KMS-11 (cell line): ENCODE data around the gene SLC25A48.

Experiments
- H2AFZ ChIP-seq: fragments of 200-600 bp; sonication (generic); 2 replicates; pipeline ENCODE4 v1.6.1; 2016; ENCODE audit warnings: antibody characterized with exemption, mixed run types, low read depth
- H3K27ac ChIP-seq: fragments of 200-600 bp; sonication (generic); 2 replicates; pipeline ENCODE4 v1.6.1; 2016; ENCODE audit warnings: mild to moderate bottlenecking, mixed run types
- H3K27me3 ChIP-seq: fragments of 200-600 bp; sonication (generic); 2 replicates; pipeline ENCODE4 v1.6.1; 2017; ENCODE audit warnings: mild to moderate bottlenecking, low read depth, mixed run types, moderate library complexity; ENCODE audit not compliant: insufficient read depth
- H3K36me3 ChIP-seq: fragments of 200-600 bp; sonication (generic); 2 replicates; pipeline ENCODE4 v1.6.1; 2017; ENCODE audit warnings: mild to moderate bottlenecking, mixed run types; ENCODE audit not compliant: insufficient read depth
- H3K4me1 ChIP-seq: fragments of 200-600 bp; sonication (generic); 2 replicates; pipeline ENCODE4 v1.6.1; 2016; ENCODE audit warnings: mild to moderate bottlenecking, low read depth, mixed run types; ENCODE audit not compliant: poor library complexity, severe bottlenecking
- H3K4me2 ChIP-seq: fragments of 200-600 bp; sonication (generic); 2 replicates; pipeline ENCODE4 v1.7.0; 2016; ENCODE audit warnings: mild to moderate bottlenecking, mixed run types
- H3K4me3 ChIP-seq: fragments of 200-600 bp; sonication (generic); IDR thresholded peaks from 2 replicates; pipeline ENCODE4 v1.6.1; 2017; ENCODE audit warnings: low read depth, low read length, mixed read lengths; ENCODE audit not compliant: insufficient read depth
- H3K79me2 ChIP-seq: fragments of 200-600 bp; sonication (generic); 2 replicates; pipeline ENCODE4 v1.6.1; 2016; ENCODE audit warnings: low read depth, mixed run types; ENCODE audit not compliant: insufficient read depth
- H3K9ac ChIP-seq: fragments of 200-600 bp; sonication (generic); 2 replicates; pipeline ENCODE4 v1.6.1; 2016; ENCODE audit warnings: mild to moderate bottlenecking, mixed run types
- H4K20me1 ChIP-seq: fragments of 200-600 bp; sonication (generic); 2 replicates; pipeline ENCODE4 v1.6.1; 2016; ENCODE audit warnings: mild to moderate bottlenecking, mixed run types; ENCODE audit not compliant: insufficient read depth
- CTCF ChIP-seq: fragments of 200-600 bp; sonication (generic); conservative IDR thresholded peaks from 2 replicates; pipeline ENCODE4 v1.6.1; 2017; ENCODE audit warnings: low read depth, mild to moderate bottlenecking, antibody characterized with exemption, low read length, moderate library complexity, mixed read lengths

The SLC25A48 gene

GRCh38 chr5:135886136-135886535 lies 51.7 kb downstream of the SLC25A48 start:
- no peak overlapping the region for H2AFZ ChIP-seq
- H3K79me2 ChIP-seq: no peaks in the 10 kb centered on the region
- TF ChIP-seq CTCF: no peak
- H3K4me2 ChIP-seq: no peak overlapping the region
- no peaks in the 10 kb centered on the region for H3K36me3 ChIP-seq
- H3K4me1 ChIP-seq: peaks cover 29% of the 10 kb centered on the region
- no peak overlapping the region for H3K9ac ChIP-seq
- H3K27ac ChIP-seq: no peak overlapping the region
- H4K20me1 ChIP-seq: no peaks in the 10 kb centered on the region
- no peak overlapping the region for H3K4me3 ChIP-seq
- no peaks in the 10 kb centered on the region for H3K27me3 ChIP-seq

- H3K79me2 ChIP-seq: no peaks in the 10 kb centered on the region
- TF ChIP-seq CTCF: peak; percentile 88
- no peaks in the 10 kb centered on the region for H3K36me3 ChIP-seq
- peak overlapping the region; percentile 50; the same call in 1 of the 2 replicates for H3K4me2 ChIP-seq
- no peak overlapping the region for H3K4me3 ChIP-seq
- H3K4me1 ChIP-seq: peaks cover 41% of the 10 kb centered on the region
- peak overlapping the region; percentile 46; the same call in 1 of the 2 replicates for H2AFZ ChIP-seq
- no peaks in the 10 kb centered on the region for H3K27me3 ChIP-seq
- no peaks in the 10 kb centered on the region for H4K20me1 ChIP-seq
- H3K9ac ChIP-seq: no peak overlapping the region
- H3K27ac ChIP-seq: no peak overlapping the region
These were observed 53.0 kb downstream of the SLC25A48 start for GRCh38 chr5:135887447-135887864.

GRCh38 chr5:135887881-135888614 lies 53.6 kb downstream of the SLC25A48 start:
- H3K4me1 ChIP-seq: peaks cover 41% of the 10 kb centered on the region
- H2AFZ ChIP-seq: 0 out of 2 replicates have a peak overlapping the region, but pooled peaks have one; percentile 46
- H4K20me1 ChIP-seq: no peaks in the 10 kb centered on the region
- H3K4me3 ChIP-seq: no peak overlapping the region
- no peaks in the 10 kb centered on the region for H3K79me2 ChIP-seq
- no peaks in the 10 kb centered on the region for H3K27me3 ChIP-seq
- peak overlapping the region; percentile 50; the same call in 1 of the 2 replicates for H3K4me2 ChIP-seq
- no peak overlapping the region for H3K9ac ChIP-seq
- H3K27ac ChIP-seq: no peak overlapping the region
- TF ChIP-seq CTCF: no peak
- H3K36me3 ChIP-seq: no peaks in the 10 kb centered on the region

- TF ChIP-seq CTCF: no peak
- Histone ChIP-seq H3K4me1 (peaks cover 41% of the 10 kb centered on the region), H3K27me3 (no peaks in the 10 kb centered on the region), H3K4me3 (no peak overlapping the region), H3K4me2 (peak overlapping the region; percentile 50), H3K9ac (no peak overlapping the region), H3K79me2 (no peaks in the 10 kb centered on the region), H3K36me3 (no peaks in the 10 kb centered on the region), H3K27ac (no peak overlapping the region), H2AFZ (no peak overlapping the region), H4K20me1 (no peaks in the 10 kb centered on the region)
These were observed 55.8 kb downstream of the SLC25A48 start for GRCh38 chr5:135890296-135890695.
